GM12875 (cell line): ENCODE results near the gene CALCR.

Experiments
- H3K4me3 ChIP-seq: one replicate; pipeline ENCODE4 v1.5.1; 2011; ENCODE audit warnings: low read depth, low read length, control low read depth
- CTCF ChIP-seq: IDR thresholded peaks from 2 replicates; pipeline ENCODE4 v1.5.1; 2011; ENCODE audit warnings: low read depth, mild to moderate bottlenecking, control low read depth, inconsistent platforms, low read length, moderate library complexity, borderline replicate concordance; ENCODE audit not compliant: insufficient read depth

CALCR gene

GRCh38 chr7:93409324-93409723 is 165.2 kb downstream of the CALCR start:
- no peak overlapping the region for H3K4me3 ChIP-seq
- no peak for TF ChIP-seq CTCF

- TF ChIP-seq CTCF, result no peak
- no peak overlapping the region for H3K4me3 ChIP-seq
These were observed 167.3 kb downstream of the CALCR start for GRCh38 chr7:93407239-93407638.

- no peak overlapping the region for H3K4me3 ChIP-seq
- TF ChIP-seq CTCF, result no peak
These were observed 171.6 kb downstream of the CALCR start for GRCh38 chr7:93402944-93403343.

- TF ChIP-seq CTCF, result no peak
- no peak overlapping the region for H3K4me3 ChIP-seq
These were observed 174.9 kb downstream of the CALCR start for GRCh38 chr7:93399642-93400041.

- no peak for TF ChIP-seq CTCF
- H3K4me3 ChIP-seq, result no peak overlapping the region
These were observed 181.5 kb downstream of the CALCR start for GRCh38 chr7:93392984-93393383.

- TF ChIP-seq CTCF, result no peak
- H3K4me3 ChIP-seq, result no peak overlapping the region
These were observed 183.9 kb downstream of the CALCR start for GRCh38 chr7:93390660-93391059.

GRCh38 chr7:93382362-93382761 is 192.2 kb downstream of the CALCR start:
- no peak overlapping the region for H3K4me3 ChIP-seq
- TF ChIP-seq CTCF, result no peak
